Gastrocnemius medialis (tissue), 4 donors: ENCODE results near the gene PIP5K1C. TPM values are rescaled to one million over a fixed set of nuclear protein-coding genes. Genes with fewer than 3 reads are reported as not detected.
A peak's percentile ranks its signal among the peaks of the same experiment; 100 is the strongest.

Experiments used
- ATAC-seq, 2 donors: fragments of 150-250 bp; one replicate each; pipeline ENCODE4 v1.9.1; 2016
- DNase-seq, 2 donors: peaks; one replicate each; pipeline ENCODE4 v3.0.0-alpha.2; 2019
- H3K27ac ChIP-seq, 4 donors: fragments of 200-600 bp; sonication (generic); 1 replicate in 1 of 4; 2 replicates in 3 of 4; pipeline ENCODE4 v1.5.1; 2016 to 2018; ENCODE audit warnings: mild to moderate bottlenecking in 2 of 4, moderate library complexity in 1 of 4
- H3K27me3 ChIP-seq, 3 donors: fragments of 200-600 bp; sonication (generic) in 2 of 3; 1 replicate in 1 of 3; 2 replicates in 2 of 3; pipeline versions ENCODE4 v1.5.1 to v1.6.0; 2016 to 2019; ENCODE audit warnings: mild to moderate bottlenecking in 1 of 3, moderate library complexity in 1 of 3
- H3K36me3 ChIP-seq, 2 donors: fragments of 200-600 bp; sonication (generic) in 1 of 2; one replicate each; pipeline ENCODE4 v1.5.1; 2017 to 2018
- H3K4me1 ChIP-seq, 2 donors: fragments of 200-600 bp; sonication (generic) in 1 of 2; one replicate each; pipeline ENCODE4 v1.5.1; 2016 to 2017; ENCODE audit warnings: mild to moderate bottlenecking in 2 of 2
- H3K4me3 ChIP-seq, 4 donors: fragments of 200-600 bp; sonication (generic) in 3 of 4; 1 replicate in 1 of 4; 2 replicates in 3 of 4; pipeline ENCODE4 v1.5.1; 2016 to 2019; ENCODE audit warnings: mild to moderate bottlenecking in 2 of 4
- H3K9me3 ChIP-seq, 3 donors: fragments of 200-600 bp; sonication (generic) in 2 of 3; 1 replicate in 1 of 3; 2 replicates in 2 of 3; pipeline ENCODE4 v1.5.1; 2016 to 2019
- CTCF ChIP-seq, 5 experiments: fragments of 450-650 bp in 3 of 5; fragments of 200-600 bp in 2 of 5; sonication (generic) in 2 of 5; IDR thresholded peaks in 4 of 5; conservative IDR thresholded peaks in 1 of 5; 1 replicate in 4 of 5; 2 replicates in 1 of 5; pipeline ENCODE4 v1.5.1; 2016 to 2019; ENCODE audit warnings: antibody characterized with exemption in 5 of 5, mild to moderate bottlenecking in 3 of 5, moderate library complexity in 3 of 5
- POLR2A ChIP-seq, 2 donors: fragments of 450-650 bp; IDR thresholded peaks; one replicate each; pipeline ENCODE4 v1.6.1; 2017; ENCODE audit warnings: antibody characterized with exemption in 2 of 2, mild to moderate bottlenecking in 2 of 2, moderate library complexity in 2 of 2
- in situ Hi-C, 4 donors: fragments of 200-750 bp; cut with MboI; loops; one replicate each; pipeline versions ENCODE4 v1.15.0 to v1.8.0; 2017; ENCODE audit warnings: low sequenced_read_pairs in 4 of 4
- intact Hi-C: fragments of 100-400 bp; cut with DNase I; formaldehyde crosslinking; loops from one replicate; pipeline ENCODE4 v1.15.1; 2023; ENCODE audit warnings: low total_unique reads
- total RNA-seq, 4 donors: library from RNA; depleted of rRNA; stranded (reverse); fragments of >200 nt; gene quantifications; one replicate each; pipeline versions ENCODE4 v1.1.0 to v1.2.3, GENCODE V29; 2016

PIP5K1C gene
- total RNA-seq, 4 donors from 2014 or later, result 8.2 to 18.0 (median 17.3) TPM

DNA sequence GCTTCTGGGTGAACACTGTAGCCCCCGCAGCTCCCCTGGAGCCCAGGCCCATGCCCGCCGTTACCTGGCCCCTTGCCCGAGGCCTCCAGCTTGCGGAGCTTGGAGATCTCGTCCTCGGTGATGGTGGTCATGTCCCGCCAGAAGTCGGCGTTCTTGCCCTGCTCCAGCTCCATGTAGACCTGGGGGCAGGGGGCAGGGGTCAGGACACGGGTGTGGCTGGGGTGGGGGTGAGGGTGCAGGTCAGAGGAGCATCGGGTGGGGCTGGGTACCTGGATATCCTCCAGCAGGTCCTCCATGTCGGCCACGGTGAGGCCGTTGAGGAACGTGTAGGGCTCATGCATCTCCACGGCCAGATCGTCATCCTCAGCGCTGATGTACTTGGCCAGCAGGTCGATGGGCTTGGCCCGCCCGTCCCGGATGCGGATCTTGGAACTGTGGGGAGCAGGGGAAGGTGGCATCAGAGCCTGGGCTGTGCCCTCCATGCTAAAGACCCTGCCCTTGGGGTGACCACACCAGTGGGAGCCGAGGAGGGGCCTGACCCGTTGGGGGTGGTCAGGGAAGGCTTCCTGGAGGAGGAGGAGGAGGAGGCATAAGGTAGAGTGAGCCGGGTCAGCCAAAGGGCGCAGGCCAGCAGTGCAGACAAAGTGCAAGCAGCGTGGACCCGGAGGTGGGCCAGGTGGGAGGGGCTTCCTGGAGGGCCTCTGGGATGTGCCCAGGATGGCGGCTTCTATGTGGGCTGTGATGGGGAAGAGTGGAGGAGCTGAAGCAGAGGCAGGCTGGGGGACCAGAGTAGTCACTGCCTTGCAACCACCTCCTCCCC lies 81.2 kb downstream of the PIP5K1C start:
- Histone ChIP-seq H3K9me3 (no peaks in the 10 kb centered on the region), H3K4me3 (no peak overlapping the region), H3K27ac (no peak overlapping the region), H3K27me3 (no peaks in the 10 kb centered on the region), H3K36me3 (peaks cover 0 to 28% of the 10 kb centered on the region in 2 donors), H3K4me1 (peaks cover 0 to 4% of the 10 kb centered on the region in 2 donors)
- in situ Hi-C loops (no loop called here), intact Hi-C loops (loop anchor here (2.0 to 5.0 kb wide), 3 partner anchors 32 to 317 kb away; no protein-coding TSS in a partner anchor)
- peak in 1 of 2 donors; percentile 10 for DNase-seq
- peak in 1 of 5 experiments; percentile 1 for TF ChIP-seq CTCF (IDR thresholded peaks at IDR 0.05 in 4 of 5, conservative IDR thresholded peaks at IDR 0.05 in 1 of 5)
- TF ChIP-seq POLR2A (IDR thresholded peaks at IDR 0.05), result no peak
- ATAC-seq, result no peak

DNA sequence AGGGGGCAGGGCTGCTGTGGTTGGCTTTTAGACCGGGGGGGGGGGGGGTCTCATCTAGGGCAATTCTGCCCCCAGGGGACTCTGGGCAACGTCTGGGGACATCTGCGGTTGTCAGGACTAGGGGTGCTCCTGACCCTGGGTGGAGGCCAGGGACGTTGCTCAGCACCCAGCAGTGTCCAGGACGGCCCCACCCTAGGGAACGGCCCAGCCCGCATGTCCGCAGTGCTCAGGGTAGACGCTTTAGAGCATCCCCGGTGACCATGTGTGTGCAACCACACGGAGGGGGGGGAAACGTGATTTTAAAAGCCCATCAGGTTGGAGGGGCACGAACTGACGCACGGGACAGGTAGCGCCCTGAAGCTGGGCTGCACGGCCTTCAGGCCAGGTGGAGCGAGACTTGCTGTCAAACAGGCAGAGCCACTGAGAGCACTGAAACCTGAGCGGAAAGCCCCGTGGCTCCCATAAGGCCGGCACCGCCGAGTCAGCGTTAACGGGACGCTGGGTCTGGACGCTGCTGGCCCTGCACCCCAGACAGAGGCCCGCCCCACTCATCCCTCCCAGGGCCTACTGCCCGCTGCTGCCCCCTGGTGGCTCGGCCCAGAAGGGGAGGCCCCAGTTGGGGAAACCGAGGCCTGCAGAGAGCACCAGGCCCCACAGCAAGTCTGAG lies 82.0 kb downstream of the PIP5K1C start:
- H3K27me3 ChIP-seq, result no peaks in the 10 kb centered on the region
- H3K36me3 ChIP-seq, result peaks cover 0 to 24% of the 10 kb centered on the region in 2 donors
- intact Hi-C loops, result loop anchor here (2.0 to 5.0 kb wide), 3 partner anchors 31 to 316 kb away; no protein-coding TSS in a partner anchor
- in situ Hi-C loops, result no loop called here
- H3K4me3 ChIP-seq, result peak overlapping the region in 3 of 4 donors; percentile 25 to 31 (median 28)
- ATAC-seq (peak; percentile 77), DNase-seq (peak in 1 of 2 donors; percentile 65)
- H3K9me3 ChIP-seq, result no peaks in the 10 kb centered on the region
- H3K27ac ChIP-seq, result peak overlapping the region; percentile 5 to 65 (median 52)
- TF ChIP-seq CTCF (IDR thresholded peaks at IDR 0.05 in 4 of 5, conservative IDR thresholded peaks at IDR 0.05 in 1 of 5) (peak; percentile 87 to 96 (median 95)), POLR2A (IDR thresholded peaks at IDR 0.05) (no peak)
- H3K4me1 ChIP-seq, result peaks cover 0 to 4% of the 10 kb centered on the region in 2 donors

GRCh38 chr19:3617463-3617862 lies 82.8 kb downstream of the PIP5K1C start:
- TF ChIP-seq POLR2A (IDR thresholded peaks at IDR 0.05) (no peak), CTCF (IDR thresholded peaks at IDR 0.05 in 4 of 5, conservative IDR thresholded peaks at IDR 0.05 in 1 of 5) (no peak)

GRCh38 chr19:3615524-3616135 lies 84.6 kb downstream of the PIP5K1C start:
- Histone ChIP-seq H3K4me1 (peaks cover 0 to 4% of the 10 kb centered on the region in 2 donors), H3K27me3 (no peaks in the 10 kb centered on the region), H3K9me3 (no peaks in the 10 kb centered on the region), H3K36me3 (peaks cover 3 to 36% of the 10 kb centered on the region in 2 donors), H3K27ac (no peak overlapping the region), H3K4me3 (no peak overlapping the region)
- ATAC-seq (no peak), DNase-seq (no peak)
- in situ Hi-C loops (no loop called here), intact Hi-C loops (loop anchor here (5.0 kb wide), 1 partner anchor 313 kb away; no protein-coding TSS in a partner anchor)
- TF ChIP-seq POLR2A (IDR thresholded peaks at IDR 0.05) (no peak), CTCF (IDR thresholded peaks at IDR 0.05 in 4 of 5, conservative IDR thresholded peaks at IDR 0.05 in 1 of 5) (no peak)

More at GRCh38 chr19:3617463-3617862, 82.8 kb downstream of the PIP5K1C start:
- DNase-seq (no peak), ATAC-seq (no peak)
- Histone ChIP-seq H3K9me3 (no peaks in the 10 kb centered on the region), H3K4me3 (peak overlapping the region in 3 of 4 donors; percentile 5 to 31 (median 17)), H3K36me3 (peaks cover 0 to 29% of the 10 kb centered on the region in 2 donors), H3K27me3 (no peaks in the 10 kb centered on the region), H3K4me1 (peaks cover 0 to 4% of the 10 kb centered on the region in 2 donors), H3K27ac (peak overlapping the region in 3 of 4 donors; percentile 43 to 65 (median 62))
- in situ Hi-C loops (no loop called here), intact Hi-C loops (loop anchor here (5.0 kb wide), 1 partner anchor 315 kb away; no protein-coding TSS in a partner anchor)
